T-helper 17 cell (primary cell): ENCODE data around the gene PTPRU. TPM values are rescaled to one million over a fixed set of nuclear protein-coding genes. Genes with fewer than 3 reads are reported as not detected.
"Not testable (repeated sequence)": the region's sequence is repeated elsewhere in the genome, so short reads cannot be mapped to it uniquely, and the experiment has no call there.

Source experiments
- ATAC-seq: fragments of 150-1000 bp; cut with Tn5 transposase; 2 replicates; pipeline ENCODE4 v1.10.0; 2021; ENCODE audit warnings: mild to moderate bottlenecking, moderate library complexity
- DNase-seq, 3 donors: peaks; one replicate each; pipeline versions ENCODE4 v3.0.0 to v3.0.0-alpha.2; 2020 to 2021
- H3K9me3 ChIP-seq: one replicate; pipeline ENCODE4 v1.7.0; 2013; ENCODE audit warnings: low read length, mild to moderate bottlenecking; ENCODE audit not compliant: control insufficient read depth, poor library complexity, severe bottlenecking
- H3K27ac Mint-ChIP-seq: one replicate; pipeline ENCODE4 v1.8.0; 2022; ENCODE audit warnings: mild to moderate bottlenecking, moderate library complexity, mixed read lengths
- H3K27me3 Mint-ChIP-seq: one replicate; pipeline ENCODE4 v1.8.0; 2022; ENCODE audit warnings: mixed read lengths
- H3K36me3 Mint-ChIP-seq: one replicate; pipeline ENCODE4 v1.8.0; 2022; ENCODE audit warnings: low read depth, mixed read lengths
- H3K4me1 Mint-ChIP-seq: one replicate; pipeline ENCODE4 v1.8.0; 2022; ENCODE audit warnings: mild to moderate bottlenecking, mixed read lengths
- H3K4me3 Mint-ChIP-seq: one replicate; pipeline ENCODE4 v1.8.0; 2022; ENCODE audit warnings: mild to moderate bottlenecking, moderate library complexity, mixed read lengths
- total RNA-seq, 4 donors: library from RNA in 2 of 4; stranded (reverse) in 2 of 4; gene quantifications; one replicate each; pipeline ENCODE4 v1.2.3 and lab custom pipeline; 2022 to 2026

The PTPRU gene
- total RNA-seq, 2 donors from 2014 or later: not detected

DNA sequence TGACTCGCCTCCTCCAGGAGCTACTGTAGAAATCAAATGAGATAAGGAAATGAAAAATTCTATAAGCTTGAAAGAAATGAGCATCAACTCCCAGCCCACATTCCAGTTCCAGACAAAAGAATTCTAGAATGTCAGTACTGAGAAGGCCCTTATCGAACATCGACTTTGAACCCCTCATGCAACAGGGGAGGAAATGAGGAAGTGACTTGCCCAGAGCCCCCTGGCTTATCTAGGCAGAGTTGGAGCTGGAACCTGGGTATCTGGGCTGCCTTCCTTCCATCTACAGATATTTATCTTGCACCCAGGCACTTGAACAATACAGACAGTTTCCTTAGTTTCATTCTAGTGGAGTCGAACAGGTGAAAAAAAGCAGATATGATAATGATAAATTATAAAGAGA is 27.9 kb upstream of the PTPRU start:
- Mint-ChIP-seq H3K4me3 (no peak overlapping the region), H3K4me1 (peaks cover 6% of the 10 kb centered on the region), H3K27me3 (no peaks in the 10 kb centered on the region), H3K36me3 (peaks cover 7% of the 10 kb centered on the region), H3K27ac (peak overlapping the region; percentile 62)
- ATAC-seq (no peak), DNase-seq (no peak)
- no peaks in the 10 kb centered on the region for H3K9me3 ChIP-seq

DNA sequence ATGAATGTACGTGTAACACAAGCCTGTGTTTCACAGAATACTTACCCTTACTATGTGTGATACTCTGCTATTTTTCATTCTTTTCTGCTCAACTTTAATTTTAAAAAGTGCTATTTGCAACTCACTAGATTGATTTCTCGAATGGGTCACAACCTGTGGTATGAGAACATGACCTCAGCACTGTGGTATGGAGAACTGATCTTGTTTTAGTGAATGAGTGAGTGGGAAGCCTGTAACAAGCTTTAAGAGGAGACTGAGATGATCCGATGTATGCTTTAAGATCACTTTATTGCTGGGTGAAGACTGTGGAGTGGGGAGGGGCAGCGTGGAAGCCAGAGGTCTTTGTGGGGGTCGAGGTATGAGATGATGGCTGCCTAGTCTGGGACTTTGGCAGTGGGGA is 27.1 kb upstream of the PTPRU start:
- H3K36me3 Mint-ChIP-seq: peaks cover 7% of the 10 kb centered on the region
- ATAC-seq: no peak
- no peak overlapping the region for H3K4me3 Mint-ChIP-seq
- no peak for DNase-seq
- H3K9me3 ChIP-seq: no peaks in the 10 kb centered on the region
- peaks cover 6% of the 10 kb centered on the region for H3K4me1 Mint-ChIP-seq
- H3K27ac Mint-ChIP-seq: peak overlapping the region; percentile 62
- no peaks in the 10 kb centered on the region for H3K27me3 Mint-ChIP-seq

DNA sequence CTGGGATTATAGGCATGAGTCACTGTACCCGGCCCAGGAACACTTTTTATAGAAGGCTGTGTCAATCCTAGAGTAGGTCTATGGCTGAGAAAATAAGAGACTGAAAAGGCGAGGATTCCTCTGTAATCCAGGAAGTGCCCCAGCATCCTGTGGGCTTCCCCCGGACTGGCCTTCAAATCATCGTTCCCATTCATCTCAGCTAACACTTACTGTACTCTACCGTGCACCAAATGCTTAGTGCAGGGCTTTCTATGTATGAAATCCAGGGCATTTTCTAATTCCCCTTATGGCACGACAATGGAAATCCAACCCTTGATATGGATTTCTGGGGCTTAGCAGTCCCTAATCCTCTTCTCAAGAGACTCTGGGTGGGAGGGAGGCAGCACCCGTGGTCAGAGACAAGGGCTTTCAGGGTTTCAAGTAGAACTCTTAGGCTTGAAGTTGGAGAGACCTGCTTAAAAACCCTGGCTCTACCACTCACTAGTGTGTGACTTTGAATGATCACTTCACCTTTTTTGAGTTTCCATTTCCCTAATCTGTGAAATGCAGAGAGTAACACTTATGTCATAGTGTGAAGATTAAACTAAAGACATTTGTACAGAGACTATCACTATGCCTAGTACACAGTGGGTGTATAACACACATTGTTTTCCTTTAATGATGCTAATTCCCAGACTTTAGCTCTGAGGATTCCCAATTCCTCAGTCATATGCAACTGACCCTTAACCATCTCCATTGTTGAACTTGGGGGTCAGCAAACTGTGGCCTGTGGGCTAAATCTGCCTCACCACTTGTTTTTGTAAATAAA is 25.8 kb upstream of the PTPRU start:
- H3K27ac Mint-ChIP-seq: no peak overlapping the region
- no peak for ATAC-seq
- peaks cover 6% of the 10 kb centered on the region for H3K4me1 Mint-ChIP-seq
- peaks cover 7% of the 10 kb centered on the region for H3K36me3 Mint-ChIP-seq
- no peak overlapping the region for H3K4me3 Mint-ChIP-seq
- H3K9me3 ChIP-seq: no peaks in the 10 kb centered on the region
- H3K27me3 Mint-ChIP-seq: no peaks in the 10 kb centered on the region
- DNase-seq: no peak

DNA sequence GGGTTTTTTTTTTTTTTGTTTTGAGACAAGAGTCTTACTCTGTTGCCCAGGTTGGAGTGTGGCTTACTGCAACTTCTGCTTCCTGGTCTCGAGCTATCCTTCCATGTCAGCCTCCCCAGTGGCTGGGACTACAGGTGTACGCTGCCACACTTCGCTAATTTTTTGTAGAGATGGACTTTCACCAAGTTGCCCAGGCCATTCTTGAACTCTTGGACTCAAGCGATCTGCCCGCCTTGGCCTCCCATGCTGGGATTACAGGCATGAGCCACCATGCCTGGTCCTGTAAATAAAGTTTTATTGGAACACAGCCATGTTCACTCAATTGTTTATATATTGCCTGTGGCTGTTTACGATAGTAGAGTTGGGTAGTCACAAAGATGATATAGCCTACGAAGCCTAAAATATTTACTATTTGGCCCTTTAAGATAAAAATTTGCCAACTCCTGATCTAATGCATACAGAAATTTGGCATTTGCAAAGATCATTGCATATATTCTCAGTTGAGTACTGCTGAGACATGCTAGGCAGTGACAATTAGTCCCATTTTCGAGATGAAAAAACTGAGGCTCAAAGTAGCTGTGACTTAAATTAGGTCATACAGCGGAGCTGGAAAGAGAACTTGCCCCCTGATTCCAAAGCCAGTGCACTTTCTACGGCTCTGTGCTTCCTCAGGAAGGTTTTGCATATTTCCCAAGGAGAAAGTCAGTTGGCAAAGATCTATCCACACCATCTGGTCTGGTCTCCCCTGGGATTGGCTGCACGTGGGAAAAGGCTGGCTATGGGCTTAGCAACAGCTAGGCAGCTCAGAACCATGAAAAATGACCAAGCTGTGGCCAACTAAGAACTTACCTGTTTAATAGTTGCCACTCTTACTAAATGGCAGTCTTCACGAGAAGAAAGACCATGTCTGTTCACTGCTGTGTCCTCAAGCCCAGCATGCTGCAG is 25.0 kb upstream of the PTPRU start:
- Mint-ChIP-seq H3K36me3 (peaks cover 4% of the 10 kb centered on the region), H3K27ac (no peak overlapping the region), H3K4me3 (no peak overlapping the region), H3K27me3 (no peaks in the 10 kb centered on the region), H3K4me1 (peaks cover 6% of the 10 kb centered on the region)
- DNase-seq (no peak), ATAC-seq (no peak)
- H3K9me3 ChIP-seq: no peaks in the 10 kb centered on the region

DNA sequence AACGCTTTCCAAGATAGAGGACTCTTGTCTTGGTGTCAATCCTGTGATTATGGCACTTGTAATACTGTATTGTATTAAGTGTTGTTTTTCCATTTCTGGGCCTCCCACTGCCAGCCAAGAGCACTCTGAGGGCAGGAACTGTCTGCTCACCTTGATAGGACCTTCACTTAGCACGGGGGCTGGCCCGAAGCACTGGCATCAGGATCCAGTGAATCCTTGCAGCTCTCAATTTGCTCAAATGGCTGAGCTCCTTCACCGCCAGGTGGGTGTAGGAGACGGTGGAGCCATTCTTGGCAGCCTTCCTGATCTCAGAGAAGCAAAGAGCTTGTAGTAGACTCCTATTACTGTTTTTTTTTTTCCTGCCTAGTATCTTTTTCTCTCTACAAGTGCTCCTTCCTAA is 23.3 kb upstream of the PTPRU start:
- Mint-ChIP-seq H3K4me3 (no peak overlapping the region), H3K36me3 (peaks cover 4% of the 10 kb centered on the region), H3K27ac (peak overlapping the region; percentile 60), H3K4me1 (peaks cover 6% of the 10 kb centered on the region), H3K27me3 (no peaks in the 10 kb centered on the region)
- no peak for ATAC-seq
- no peak for DNase-seq
- no peaks in the 10 kb centered on the region for H3K9me3 ChIP-seq

DNA sequence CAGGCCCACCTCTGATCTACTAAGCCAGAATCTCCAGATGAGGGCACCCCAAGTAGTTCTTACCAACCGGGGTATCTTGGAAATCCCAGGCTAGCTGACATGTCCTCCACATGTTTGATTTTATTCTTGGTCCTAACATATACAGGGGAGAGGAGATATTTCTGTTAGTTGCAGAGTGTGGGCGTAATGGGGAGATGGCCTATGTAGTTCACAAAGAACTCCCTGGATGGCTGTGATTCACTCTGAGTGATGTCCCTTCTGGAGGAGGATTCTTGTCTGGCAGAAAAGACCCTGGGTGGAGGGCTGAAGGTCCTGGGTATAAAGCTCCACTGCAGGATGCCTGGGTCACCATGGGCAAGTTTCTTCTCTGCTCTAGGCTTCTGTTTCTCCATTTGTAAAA is 18.7 kb upstream of the PTPRU start:
- no peaks in the 10 kb centered on the region for H3K27me3 Mint-ChIP-seq
- no peaks in the 10 kb centered on the region for H3K9me3 ChIP-seq
- DNase-seq (no peak), ATAC-seq (no peak)
- H3K4me3 Mint-ChIP-seq: no peak overlapping the region
- H3K36me3 Mint-ChIP-seq: peaks cover 5% of the 10 kb centered on the region
- no peak overlapping the region for H3K27ac Mint-ChIP-seq
- peaks cover 6% of the 10 kb centered on the region for H3K4me1 Mint-ChIP-seq

DNA sequence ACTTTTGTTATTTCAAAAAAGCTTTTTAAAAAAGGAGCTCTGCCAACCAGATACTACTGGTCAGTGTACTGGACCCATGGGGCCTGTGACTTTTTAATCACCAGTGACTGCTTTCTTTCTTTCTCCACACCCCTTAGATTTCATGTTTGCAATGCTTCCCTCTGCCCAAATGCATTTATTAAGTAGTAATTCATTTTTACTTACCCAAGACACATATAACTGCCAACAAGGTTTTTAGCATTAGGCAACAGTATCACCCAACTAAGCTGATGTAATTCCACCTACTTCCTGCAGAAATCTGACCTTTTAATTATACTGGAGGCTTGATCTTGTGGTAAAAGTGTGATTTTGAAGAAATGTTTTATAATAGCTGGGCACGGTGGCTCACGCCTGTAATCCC is 18.1 kb upstream of the PTPRU start:
- no peak for DNase-seq
- H3K4me3 Mint-ChIP-seq: no peak overlapping the region
- no peak overlapping the region for H3K27ac Mint-ChIP-seq
- peaks cover 5% of the 10 kb centered on the region for H3K36me3 Mint-ChIP-seq
- H3K9me3 ChIP-seq: no peaks in the 10 kb centered on the region
- peaks cover 6% of the 10 kb centered on the region for H3K4me1 Mint-ChIP-seq
- no peaks in the 10 kb centered on the region for H3K27me3 Mint-ChIP-seq
- no peak for ATAC-seq

DNA sequence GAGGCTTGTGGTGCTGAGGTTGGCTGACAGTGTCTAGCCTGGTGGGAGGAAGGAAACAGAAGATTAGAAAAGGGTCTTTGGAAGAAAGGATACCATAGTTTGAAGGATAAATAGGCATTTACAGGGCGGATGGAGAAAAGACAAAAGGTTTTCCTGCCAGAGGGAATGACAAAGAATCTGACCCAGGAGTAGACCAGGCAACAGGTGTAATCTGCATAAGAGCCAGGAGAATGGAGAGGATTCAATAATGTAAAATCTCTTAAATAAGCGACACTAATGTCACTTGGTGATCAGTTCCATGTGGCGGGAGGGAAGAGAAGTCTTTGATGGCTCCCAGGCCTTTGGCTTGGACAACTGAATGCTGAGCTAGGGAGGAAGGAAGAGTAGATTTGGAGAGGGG is 15.0 kb upstream of the PTPRU start:
- DNase-seq (no peak), ATAC-seq (no peak)
- Mint-ChIP-seq H3K4me1 (peaks cover 8% of the 10 kb centered on the region), H3K27me3 (no peaks in the 10 kb centered on the region), H3K36me3 (peaks cover 4% of the 10 kb centered on the region), H3K4me3 (no peak overlapping the region), H3K27ac (no peak overlapping the region)
- no peaks in the 10 kb centered on the region for H3K9me3 ChIP-seq

DNA sequence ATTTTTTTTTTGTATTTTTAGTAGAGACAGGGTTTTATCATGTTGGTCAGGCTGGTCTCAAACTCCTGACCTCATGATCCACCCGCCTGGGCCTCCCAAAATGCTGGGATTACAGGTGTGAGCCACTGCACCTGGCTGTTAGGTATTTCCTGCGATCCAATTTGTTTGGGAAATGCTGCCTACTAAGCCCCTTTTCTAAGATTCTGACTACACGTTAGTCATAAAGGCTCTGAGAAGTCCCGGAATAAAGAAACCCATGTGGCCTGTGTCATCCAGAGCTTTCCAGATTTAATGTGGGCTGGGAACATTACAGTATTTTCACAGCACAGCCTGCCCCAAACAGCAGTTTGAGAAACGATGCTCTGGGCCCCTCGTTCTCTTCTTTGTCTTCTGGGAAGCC is 14.1 kb upstream of the PTPRU start:
- DNase-seq, H3K9me3 ChIP-seq, H3K27me3 Mint-ChIP-seq, H3K4me1 Mint-ChIP-seq, ATAC-seq, H3K4me3 Mint-ChIP-seq, H3K36me3 Mint-ChIP-seq, H3K27ac Mint-ChIP-seq: not testable (repeated sequence)

DNA sequence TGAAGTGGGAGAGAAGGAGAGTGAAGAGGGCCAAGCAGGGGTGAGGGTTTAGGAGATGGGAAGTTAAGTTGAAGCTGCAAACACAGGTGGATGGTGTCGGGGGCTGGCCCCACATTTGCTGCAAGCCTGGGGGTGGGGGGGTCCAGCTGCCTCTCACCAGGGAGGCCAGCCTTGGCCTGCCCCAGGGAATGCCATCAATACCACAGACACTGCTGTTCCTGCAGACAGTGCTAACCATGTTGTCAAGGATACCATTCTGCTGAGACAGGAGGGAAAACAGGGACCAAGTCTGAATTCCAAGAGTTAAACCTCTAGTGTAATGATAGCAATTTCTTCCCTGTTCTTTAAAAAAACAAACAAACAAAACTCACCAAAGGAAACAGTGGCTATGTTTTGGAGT is 13.6 kb upstream of the PTPRU start:
- H3K36me3 Mint-ChIP-seq: peaks cover 4% of the 10 kb centered on the region

DNA sequence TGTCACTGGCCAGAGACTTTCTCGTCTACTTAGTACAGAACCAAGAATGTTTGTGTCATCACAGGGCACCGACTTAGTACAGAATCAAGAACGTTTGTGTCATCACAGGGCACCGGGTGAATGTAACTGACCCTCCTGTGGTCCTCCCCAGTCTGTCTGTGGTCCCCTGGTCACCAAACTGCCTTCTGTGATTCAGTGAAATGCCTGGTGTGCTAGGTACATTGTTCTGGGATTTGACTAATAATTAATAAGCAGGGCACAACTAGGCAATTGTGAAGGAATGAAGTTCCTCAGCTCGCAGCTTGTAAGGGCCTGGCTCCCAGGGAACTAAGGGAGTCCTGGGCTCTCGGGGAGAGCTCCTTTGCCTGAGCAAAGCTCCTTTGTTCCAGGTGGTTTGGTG is 12.8 kb upstream of the PTPRU start:
- H3K9me3 ChIP-seq: no peaks in the 10 kb centered on the region
- ATAC-seq (no peak), DNase-seq (no peak)
- no peak overlapping the region for H3K27ac Mint-ChIP-seq
- no peak overlapping the region for H3K4me3 Mint-ChIP-seq
- H3K36me3 Mint-ChIP-seq: peaks cover 4% of the 10 kb centered on the region
- peaks cover 8% of the 10 kb centered on the region for H3K4me1 Mint-ChIP-seq
- no peaks in the 10 kb centered on the region for H3K27me3 Mint-ChIP-seq

More for the DNA sequence above, 13.6 kb upstream of the PTPRU start:
- no peak for ATAC-seq
- Mint-ChIP-seq H3K27me3 (no peaks in the 10 kb centered on the region), H3K4me1 (peaks cover 8% of the 10 kb centered on the region), H3K27ac (no peak overlapping the region), H3K4me3 (no peak overlapping the region)
- no peaks in the 10 kb centered on the region for H3K9me3 ChIP-seq
- no peak for DNase-seq

DNA sequence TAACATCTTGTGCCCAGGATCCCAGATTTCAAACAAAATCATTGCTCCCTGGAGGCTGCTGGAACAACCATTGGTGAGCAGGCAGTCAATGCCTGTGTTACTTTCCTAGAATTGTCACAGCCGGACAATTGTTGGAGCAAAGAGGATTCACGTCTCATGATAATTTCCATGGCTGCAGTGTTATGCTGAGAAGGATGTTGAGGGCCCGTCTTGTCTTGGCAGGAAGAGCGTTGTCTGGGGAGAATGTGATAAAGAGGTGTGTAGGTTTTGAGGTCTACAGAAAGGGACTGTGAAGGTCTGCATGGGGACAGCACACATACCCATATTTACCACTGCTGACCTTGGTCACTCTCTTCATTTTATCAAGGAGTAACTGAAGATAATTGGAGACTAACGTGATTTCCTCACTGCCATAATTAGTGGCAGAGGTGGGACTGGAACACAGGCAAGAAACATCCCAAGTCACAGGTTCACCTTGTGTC is 11.9 kb upstream of the PTPRU start:
- no peaks in the 10 kb centered on the region for H3K27me3 Mint-ChIP-seq
- H3K27ac Mint-ChIP-seq: no peak overlapping the region
- H3K4me3 Mint-ChIP-seq: no peak overlapping the region
- no peaks in the 10 kb centered on the region for H3K9me3 ChIP-seq
- H3K4me1 Mint-ChIP-seq: peaks cover 6% of the 10 kb centered on the region
- peaks cover 2% of the 10 kb centered on the region for H3K36me3 Mint-ChIP-seq
- ATAC-seq (no peak), DNase-seq (no peak)

DNA sequence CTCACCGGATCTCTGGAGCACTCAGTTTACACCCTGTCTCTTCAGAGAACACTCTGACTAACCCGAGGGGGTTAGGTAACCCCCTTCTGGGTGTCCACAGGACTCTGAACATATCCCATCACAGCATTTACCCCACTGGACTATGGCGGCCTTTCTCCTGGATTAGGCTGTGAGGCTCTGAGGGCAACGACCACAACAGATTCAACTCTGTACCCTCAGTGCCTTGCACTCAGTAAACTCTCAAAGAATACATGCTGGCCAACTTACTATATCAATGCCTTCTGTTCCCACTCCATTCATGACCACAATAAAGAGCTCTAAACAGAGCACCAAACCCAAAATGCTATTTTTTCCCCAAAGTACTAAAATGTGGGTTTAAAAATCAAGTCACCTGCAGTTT is 11.0 kb upstream of the PTPRU start:
- Mint-ChIP-seq H3K27me3 (no peaks in the 10 kb centered on the region), H3K4me3 (no peak overlapping the region)
- H3K9me3 ChIP-seq: no peaks in the 10 kb centered on the region

More for the DNA sequence above, 11.0 kb upstream of the PTPRU start:
- no peak for DNase-seq
- peaks cover 2% of the 10 kb centered on the region for H3K36me3 Mint-ChIP-seq
- H3K27ac Mint-ChIP-seq: no peak overlapping the region
- no peak for ATAC-seq
- H3K4me1 Mint-ChIP-seq: peaks cover 12% of the 10 kb centered on the region
